ENCODE data around the gene LAG3. TPM values are rescaled to one million over a fixed set of nuclear protein-coding genes. Genes with fewer than 3 reads are reported as not detected.

The LAG3 gene
- total and polyA plus RNA-seq, 10 of the 15 experiments (the other 5 are each of a cell fraction or from before 2014, with no cell fraction given): 0.52 to 4.2 (median 1.0) TPM; not detected in 1

- Histone ChIP-seq H3K27me3 (replicated peaks in 1 of 2; ENCODE audit: control insufficient read depth in 2 of 2, insufficient read depth in 2 of 2, low read length in 1 of 2) (no peaks in the 10 kb centered on the region), H3K27ac (ENCODE audit: control insufficient read depth, insufficient read depth) (peak overlapping the region; percentile 24), H3K4me2 (ENCODE audit: control insufficient read depth, insufficient read depth) (peak overlapping the region; percentile 85), H3K4me1 (ENCODE audit: control insufficient read depth, insufficient read depth, low read length) (peaks cover 37% of the 10 kb centered on the region), H3K4me3 (peak overlapping the region; percentile 83), H4K20me1 (ENCODE audit: control insufficient read depth, insufficient read depth) (no peaks in the 10 kb centered on the region), H3K9me3 (replicated peaks; ENCODE audit: control insufficient read depth, insufficient read depth, low read length) (no peaks in the 10 kb centered on the region), H2AFZ (ENCODE audit: control insufficient read depth, low read depth, low read length) (peak overlapping the region; percentile 75), H3K79me2 (ENCODE audit: control insufficient read depth, insufficient read depth, low read length) (peaks cover 16% of the 10 kb centered on the region), H3K9ac (ENCODE audit: control insufficient read depth, insufficient read depth, low read length) (peak overlapping the region; percentile 72), H3K36me3 (ENCODE audit: control insufficient read depth in 2 of 2, insufficient read depth in 2 of 2, low read length in 1 of 2) (no peaks in the 10 kb centered on the region)
- no peak for DNase-seq (ENCODE audit: low read depth, low spot score)
- peak; percentile 76 for ATAC-seq
- ChIA-PET SMC1A (ENCODE audit: uncharacterized antibody, unreplicated experiment) (interaction anchor here (1.0 to 4.2 kb wide), 5 partner anchors 12 to 83 kb away, joined by 3 to 39 read pairs (median 5); partner anchors contain the start of gene MLF2), RAD21 (ENCODE audit: unreplicated experiment) (interaction anchor here (0.6 to 4.1 kb wide), 15 partner anchors 9 to 178 kb away, joined by 3 to 51 read pairs (median 4); partner anchors contain the start of genes CDCA3, COPS7A, MLF2 and USP5), CTCF (interaction anchor here (0.6 to 3.5 kb wide), 16 partner anchors 8 to 406 kb away, joined by 3 to 67 read pairs (median 4); partner anchors contain the start of genes CD4, CDCA3, COPS7A and MLF2), POLR2A (interaction anchor here (0.6 to 3.2 kb wide), 13 partner anchors 8 to 153 kb away, joined by 3 to 60 read pairs (median 5); partner anchors contain the start of genes CD4, CDCA3, COPS7A and MLF2)
- intact Hi-C loops (cut with micrococcal nuclease; ENCODE audit: unreplicated experiment): no loop called here
- no peak for FAIRE-seq
- 2% methylated on average over 65 of the region's 88 CpGs for WGBS (ENCODE audit: insufficient coverage, insufficient replicate concordance, low lambda C conversion rate, missing lambda C conversion rate)
- in situ Hi-C loops (cut with MboI): no loop called here
- no TSS peak for BruUV-seq (replicated peaks)
- TF ChIP-seq STAT3 (IDR thresholded peaks at IDR 0.05; ENCODE audit: low read depth, low read length): no peak
- peak; percentile 71; the same call in 1 of the 2 replicates for TF ChIP-seq DPF2 (IDR thresholded peaks at IDR 0.05)
- no peak for TF ChIP-seq REST (IDR thresholded peaks at IDR 0.05; ENCODE audit: low read depth, low read length)
- no peak for TF ChIP-seq IRF5 (IDR thresholded peaks at IDR 0.05; ENCODE audit: borderline replicate concordance)
- TF ChIP-seq NR2F1 (conservative IDR thresholded peaks at IDR 0.05): peak; percentile 55; the same call in 1 of the 2 replicates
- no peak for TF ChIP-seq CBX3 (IDR thresholded peaks at IDR 0.05; ENCODE audit: borderline replicate concordance, low read depth)
- TF ChIP-seq NBN (IDR thresholded peaks at IDR 0.05): peak; percentile 35; the same call in 1 of the 2 replicates
- no peak for TF ChIP-seq JUNB (IDR thresholded peaks at IDR 0.05)
- no peak for TF ChIP-seq STAT1 (conservative IDR thresholded peaks at IDR 0.05)
- no peak for TF ChIP-seq POLR2AphosphoS2 (IDR thresholded peaks at IDR 0.05; ENCODE audit: low read depth, low read length)
- TF ChIP-seq PKNOX1 (IDR thresholded peaks at IDR 0.05): no peak
- no peak for TF ChIP-seq SREBF2 (IDR thresholded peaks at IDR 0.05; ENCODE audit: low read length)
- 0 out of 2 replicates have a peak, but pooled peaks have one; percentile 41 for TF ChIP-seq HDGF (IDR thresholded peaks at IDR 0.05)
- TF ChIP-seq ETV6 (conservative IDR thresholded peaks at IDR 0.05 in 1 of 2, IDR thresholded peaks at IDR 0.05 in 1 of 2; ENCODE audit: borderline replicate concordance in 1 of 2, low read depth in 1 of 2): no peak
- no peak for TF ChIP-seq NFXL1 (IDR thresholded peaks at IDR 0.05; ENCODE audit: borderline replicate concordance)
- peak; percentile 60 for TF ChIP-seq YY1 (IDR thresholded peaks at IDR 0.05; ENCODE audit: low read depth, low read length)
Measured at GRCh38 chr12:6766651-6767349, 5.5 kb upstream of the LAG3 start.

Measured in GM12878 (cell line).